Panc1 (cell line): ENCODE data around the gene GEN1. TPM values are rescaled to one million over a fixed set of nuclear protein-coding genes. Genes with fewer than 3 reads are reported as not detected.

Experiments
- ATAC-seq: fragments of 200-7000 bp; cut with Tn5 transposase; 2 replicates; pipeline ENCODE4 v1.9.1; 2020; ENCODE audit warnings: mild to moderate bottlenecking, moderate library complexity
- BruUV-seq: library from RNA; stranded (reverse); fragments of 400-500 nt; replicated peaks from 2 replicates; lab custom pipeline; 2021; lab: Mats Ljungman, UMichigan
- CTCF ChIA-PET: fragments of 300-600 bp; sonication (Branson Sonifier 250); formaldehyde crosslinking; loops from one replicate; lab custom pipeline; 2022; ENCODE audit warnings: antibody characterized with exemption; lab: Charles Lee
- POLR2A ChIA-PET: fragments of 300-600 bp; sonication (Branson Sonifier 250); formaldehyde crosslinking; loops from one replicate; lab custom pipeline; 2022; ENCODE audit warnings: antibody characterized with exemption; lab: Charles Lee
- DNase-seq: peaks from one replicate; pipeline ENCODE4 v3.0.0-alpha.2; 2010; ENCODE audit warnings: low read depth, low spot score
- H3K27ac ChIP-seq: 2 replicates; pipeline ENCODE4 v1.5.1; 2011; ENCODE audit warnings: mild to moderate bottlenecking, low read length, inconsistent platforms
- H3K27me3 ChIP-seq: fragments of 200-500 bp; sonication (Bioruptor generic); 2 replicates; pipeline ENCODE4 v1.6.0; 2014; ENCODE audit warnings: low read length, inconsistent platforms; ENCODE audit not compliant: control insufficient read depth, insufficient read depth
- H3K36me3 ChIP-seq: fragments of 200-500 bp; sonication (Bioruptor generic); 2 replicates; pipeline ENCODE4 v1.5.1; 2014; ENCODE audit warnings: inconsistent platforms, mild to moderate bottlenecking, low read length, moderate library complexity; ENCODE audit not compliant: control insufficient read depth, insufficient read depth
- H3K4me1 ChIP-seq: 2 replicates; pipeline ENCODE4 v1.5.1; 2011; ENCODE audit warnings: inconsistent platforms, mild to moderate bottlenecking, low read length, moderate library complexity; ENCODE audit not compliant: control insufficient read depth, insufficient read depth
- H3K4me3 ChIP-seq, 2 experiments: 2 replicates each; pipeline ENCODE4 v1.5.1; 2011 to 2012; ENCODE audit warnings: low read depth in 2 of 2, low read length in 2 of 2, mild to moderate bottlenecking in 2 of 2, inconsistent platforms in 1 of 2, moderate library complexity in 1 of 2
- H3K9me3 ChIP-seq: fragments of 200-500 bp; sonication (Bioruptor generic); 2 replicates; pipeline ENCODE4 v1.5.1; 2014; ENCODE audit warnings: low read depth, mild to moderate bottlenecking, inconsistent platforms, low read length, moderate library complexity; ENCODE audit not compliant: control insufficient read depth, insufficient read depth
- CTCF ChIP-seq: fragments of 450-650 bp; IDR thresholded peaks from 2 replicates; pipeline ENCODE4 v1.5.1; 2017; ENCODE audit warnings: mild to moderate bottlenecking
- POLR2AphosphoS5 ChIP-seq: IDR thresholded peaks from 2 replicates; pipeline ENCODE4 v1.6.1; 2012; ENCODE audit warnings: mild to moderate bottlenecking, low read depth, low read length, moderate library complexity
- REST ChIP-seq, 2 experiments: IDR thresholded peaks; 2 replicates each; pipeline ENCODE4 v1.6.1; 2011 to 2012; ENCODE audit warnings: low read depth in 2 of 2, control low read depth in 1 of 2, low read length in 1 of 2, mild to moderate bottlenecking in 1 of 2, moderate library complexity in 1 of 2; ENCODE audit not compliant: insufficient read depth in 1 of 2
- SIN3A ChIP-seq: IDR thresholded peaks from 2 replicates; pipeline ENCODE4 v1.6.1; 2012; ENCODE audit warnings: low read depth, mild to moderate bottlenecking, low read length, moderate library complexity, borderline replicate concordance; ENCODE audit not compliant: insufficient read depth
- TCF7L2 ChIP-seq: IDR thresholded peaks from 2 replicates; pipeline ENCODE4 v1.6.1; 2011; ENCODE audit warnings: mild to moderate bottlenecking, low read depth, low read length, inconsistent platforms
- in situ Hi-C: cut with HindIII; loops from 2 replicates; pipeline ENCODE4 v1.10.0; 2016; ENCODE audit warnings: low sequenced_read_pairs, low pct_unique_long_range_greater_than_20kb
- intact Hi-C: fragments of 100-400 bp; cut with micrococcal nuclease; formaldehyde crosslinking; loops from one replicate; pipeline ENCODE4 v1.10.0; 2022; ENCODE audit not compliant: unreplicated experiment
- total RNA-seq: library from RNA; stranded (reverse); gene quantifications from one replicate; pipeline ENCODE4 v1.2.1, GENCODE V29; 2021; ENCODE audit not compliant: unreplicated experiment

Gene GEN1
- total RNA-seq, 1 experiment from 2014 or later = 24.0 TPM

- H3K27me3 ChIP-seq = no peaks in the 10 kb centered on the region
- ChIA-PET CTCF (no interaction called here), POLR2A (no interaction called here)
- no TSS peak for BruUV-seq
- DNase-seq (no peak), ATAC-seq (no peak)
- TF ChIP-seq TCF7L2 = no peak
- no peak for TF ChIP-seq SIN3A
- TF ChIP-seq CTCF = no peak; the same call in 1 of the 2 replicates
- TF ChIP-seq POLR2AphosphoS5 = no peak
- TF ChIP-seq REST (IDR thresholded peaks at IDR 0.05; ENCODE audit: insufficient read depth in 1 of 2, low read depth in 2 of 2, low read length in 1 of 2) = no peak
- H3K36me3 ChIP-seq = peaks cover 14% of the 10 kb centered on the region
- no peak overlapping the region for H3K4me3 ChIP-seq
- in situ Hi-C loops (no loop called here), intact Hi-C loops (no loop called here)
- H3K27ac ChIP-seq = peak overlapping the region; percentile 74; the same call in 1 of the 2 replicates
- H3K9me3 ChIP-seq = no peaks in the 10 kb centered on the region
- H3K4me1 ChIP-seq = peaks cover 25% of the 10 kb centered on the region
These were observed 3.4 kb downstream of the GEN1 start for GRCh38 chr2:17757321-17757720.

- no TSS peak for BruUV-seq
- POLR2A ChIA-PET = no interaction called here
These were observed 4.2 kb downstream of the GEN1 start for GRCh38 chr2:17758118-17758517.

More at GRCh38 chr2:17758118-17758517, 4.2 kb downstream of the GEN1 start:
- Histone ChIP-seq H3K27ac (peak overlapping the region; percentile 44; the same call in 1 of the 2 replicates), H3K4me1 (peaks cover 21% of the 10 kb centered on the region), H3K27me3 (no peaks in the 10 kb centered on the region), H3K9me3 (no peaks in the 10 kb centered on the region), H3K4me3 (no peak overlapping the region), H3K36me3 (peaks cover 15% of the 10 kb centered on the region)
- TF ChIP-seq TCF7L2 (no peak), CTCF (no peak), REST (IDR thresholded peaks at IDR 0.05; ENCODE audit: insufficient read depth in 1 of 2, low read depth in 2 of 2, low read length in 1 of 2) (no peak), POLR2AphosphoS5 (no peak), SIN3A (no peak)
- CTCF ChIA-PET = no interaction called here
- ATAC-seq (no peak), DNase-seq (no peak)
- in situ Hi-C loops (no loop called here), intact Hi-C loops (no loop called here)
